ENCODE data around the gene NCAPG2. TPM values are rescaled to one million over a fixed set of nuclear protein-coding genes. Genes with fewer than 3 reads are reported as not detected.

Gene NCAPG2
- polyA plus RNA-seq, 1 donor from 2014 or later, result 8.3 TPM

GRCh38 chr7:158700008-158700407, 4.6 kb downstream of the NCAPG2 start:
- Histone ChIP-seq H3K27ac (ENCODE audit: low read length) (no peak overlapping the region), H3K9me3 (ENCODE audit: low read length) (no peaks in the 10 kb centered on the region), H3K9ac (ENCODE audit: low read length) (no peak overlapping the region), H2AFZ (ENCODE audit: low read depth, low read length) (no peak overlapping the region), H3K79me2 (replicated peaks; ENCODE audit: insufficient read depth, low read length) (peaks cover 19% of the 10 kb centered on the region), H3F3A (ENCODE audit: insufficient read depth, low read length, poor library complexity, severe bottlenecking) (no peaks in the 10 kb centered on the region), H3K4me3 (ENCODE audit: low read length) (no peak overlapping the region), H3K9me2 (ENCODE audit: insufficient read depth, low read length) (no peaks in the 10 kb centered on the region), H3K4me2 (ENCODE audit: low read length) (no peak overlapping the region), H3K27me3 (ENCODE audit: insufficient read depth, low read depth, low read length) (no peaks in the 10 kb centered on the region), H3K36me3 (ENCODE audit: insufficient read depth, low read length) (no peaks in the 10 kb centered on the region), H4K20me1 (ENCODE audit: insufficient read depth) (no peaks in the 10 kb centered on the region)
- TF ChIP-seq, protein P1, sequence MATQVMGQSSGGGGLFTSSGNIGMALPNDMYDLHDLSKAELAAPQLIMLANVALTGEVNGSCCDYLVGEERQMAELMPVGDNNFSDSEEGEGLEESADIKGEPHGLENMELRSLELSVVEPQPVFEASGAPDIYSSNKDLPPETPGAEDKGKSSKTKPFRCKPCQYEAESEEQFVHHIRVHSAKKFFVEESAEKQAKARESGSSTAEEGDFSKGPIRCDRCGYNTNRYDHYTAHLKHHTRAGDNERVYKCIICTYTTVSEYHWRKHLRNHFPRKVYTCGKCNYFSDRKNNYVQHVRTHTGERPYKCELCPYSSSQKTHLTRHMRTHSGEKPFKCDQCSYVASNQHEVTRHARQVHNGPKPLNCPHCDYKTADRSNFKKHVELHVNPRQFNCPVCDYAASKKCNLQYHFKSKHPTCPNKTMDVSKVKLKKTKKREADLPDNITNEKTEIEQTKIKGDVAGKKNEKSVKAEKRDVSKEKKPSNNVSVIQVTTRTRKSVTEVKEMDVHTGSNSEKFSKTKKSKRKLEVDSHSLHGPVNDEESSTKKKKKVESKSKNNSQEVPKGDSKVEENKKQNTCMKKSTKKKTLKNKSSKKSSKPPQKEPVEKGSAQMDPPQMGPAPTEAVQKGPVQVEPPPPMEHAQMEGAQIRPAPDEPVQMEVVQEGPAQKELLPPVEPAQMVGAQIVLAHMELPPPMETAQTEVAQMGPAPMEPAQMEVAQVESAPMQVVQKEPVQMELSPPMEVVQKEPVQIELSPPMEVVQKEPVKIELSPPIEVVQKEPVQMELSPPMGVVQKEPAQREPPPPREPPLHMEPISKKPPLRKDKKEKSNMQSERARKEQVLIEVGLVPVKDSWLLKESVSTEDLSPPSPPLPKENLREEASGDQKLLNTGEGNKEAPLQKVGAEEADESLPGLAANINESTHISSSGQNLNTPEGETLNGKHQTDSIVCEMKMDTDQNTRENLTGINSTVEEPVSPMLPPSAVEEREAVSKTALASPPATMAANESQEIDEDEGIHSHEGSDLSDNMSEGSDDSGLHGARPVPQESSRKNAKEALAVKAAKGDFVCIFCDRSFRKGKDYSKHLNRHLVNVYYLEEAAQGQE (IDR thresholded peaks at IDR 0.05; ENCODE audit: borderline replicate concordance), result no peak
- TF ChIP-seq EZH2 (IDR thresholded peaks at IDR 0.05; ENCODE audit: borderline replicate concordance, insufficient read depth, low read length, poor library complexity, severe bottlenecking) (no peak), EP300 (conservative IDR thresholded peaks at IDR 0.05; ENCODE audit: poor library complexity, severe bottlenecking) (no peak), RAD21 (conservative IDR thresholded peaks at IDR 0.05) (no peak), SMC3 (conservative IDR thresholded peaks at IDR 0.05; ENCODE audit: poor library complexity) (no peak), POLR2AphosphoS5 (IDR thresholded peaks at IDR 0.05) (no peak), TAF1 (IDR thresholded peaks at IDR 0.05; ENCODE audit: low read depth) (no peak), MXI1 (conservative IDR thresholded peaks at IDR 0.05; ENCODE audit: poor library complexity, severe bottlenecking) (no peak)
- TF ChIP-seq, protein P2, sequence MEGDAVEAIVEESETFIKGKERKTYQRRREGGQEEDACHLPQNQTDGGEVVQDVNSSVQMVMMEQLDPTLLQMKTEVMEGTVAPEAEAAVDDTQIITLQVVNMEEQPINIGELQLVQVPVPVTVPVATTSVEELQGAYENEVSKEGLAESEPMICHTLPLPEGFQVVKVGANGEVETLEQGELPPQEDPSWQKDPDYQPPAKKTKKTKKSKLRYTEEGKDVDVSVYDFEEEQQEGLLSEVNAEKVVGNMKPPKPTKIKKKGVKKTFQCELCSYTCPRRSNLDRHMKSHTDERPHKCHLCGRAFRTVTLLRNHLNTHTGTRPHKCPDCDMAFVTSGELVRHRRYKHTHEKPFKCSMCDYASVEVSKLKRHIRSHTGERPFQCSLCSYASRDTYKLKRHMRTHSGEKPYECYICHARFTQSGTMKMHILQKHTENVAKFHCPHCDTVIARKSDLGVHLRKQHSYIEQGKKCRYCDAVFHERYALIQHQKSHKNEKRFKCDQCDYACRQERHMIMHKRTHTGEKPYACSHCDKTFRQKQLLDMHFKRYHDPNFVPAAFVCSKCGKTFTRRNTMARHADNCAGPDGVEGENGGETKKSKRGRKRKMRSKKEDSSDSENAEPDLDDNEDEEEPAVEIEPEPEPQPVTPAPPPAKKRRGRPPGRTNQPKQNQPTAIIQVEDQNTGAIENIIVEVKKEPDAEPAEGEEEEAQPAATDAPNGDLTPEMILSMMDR (IDR thresholded peaks at IDR 0.05; ENCODE audit: poor library complexity, severe bottlenecking), result no peak

DNA sequence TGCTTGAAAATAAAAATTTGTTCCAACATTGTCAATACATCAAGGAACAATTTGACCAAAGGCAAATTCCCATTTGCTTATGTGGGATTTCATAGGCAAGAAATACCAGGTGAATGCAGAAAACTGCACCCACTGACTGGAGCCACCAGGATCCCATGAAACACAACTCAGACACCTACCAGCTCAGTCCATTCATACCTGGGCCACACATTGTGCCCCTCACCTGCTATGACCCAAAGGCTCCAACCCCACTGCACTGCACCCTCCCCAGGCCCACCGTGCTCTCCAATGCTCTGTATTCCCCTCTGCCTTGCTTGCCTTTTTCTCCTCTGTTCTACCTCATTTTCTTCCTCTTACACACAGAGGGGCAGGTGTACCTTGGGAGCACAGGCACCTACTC, 5.3 kb downstream of the NCAPG2 start:
- Histone ChIP-seq H3K9me2 (ENCODE audit: insufficient read depth, low read length) (no peaks in the 10 kb centered on the region), H3K79me2 (replicated peaks; ENCODE audit: insufficient read depth, low read length) (peaks cover 19% of the 10 kb centered on the region), H4K20me1 (ENCODE audit: insufficient read depth) (no peaks in the 10 kb centered on the region), H3K9me3 (ENCODE audit: low read length) (no peaks in the 10 kb centered on the region), H2AFZ (ENCODE audit: low read depth, low read length) (no peak overlapping the region), H3K4me3 (ENCODE audit: low read length) (no peak overlapping the region), H3K9ac (ENCODE audit: low read length) (no peak overlapping the region), H3F3A (ENCODE audit: insufficient read depth, low read length, poor library complexity, severe bottlenecking) (no peaks in the 10 kb centered on the region), H3K36me3 (ENCODE audit: insufficient read depth, low read length) (no peaks in the 10 kb centered on the region), H3K27me3 (ENCODE audit: insufficient read depth, low read depth, low read length) (no peaks in the 10 kb centered on the region), H3K27ac (ENCODE audit: low read length) (no peak overlapping the region), H3K4me2 (ENCODE audit: low read length) (no peak overlapping the region)
- TF ChIP-seq TAF1 (IDR thresholded peaks at IDR 0.05; ENCODE audit: low read depth) (no peak), POLR2AphosphoS5 (IDR thresholded peaks at IDR 0.05) (no peak), EP300 (conservative IDR thresholded peaks at IDR 0.05; ENCODE audit: poor library complexity, severe bottlenecking) (no peak)
- TF ChIP-seq, protein P1 (IDR thresholded peaks at IDR 0.05; ENCODE audit: borderline replicate concordance), result no peak
